ENCODE measurements around the gene RASA4B.
"Not testable (repeated sequence)": the region's sequence is repeated elsewhere in the genome, so short reads cannot be mapped to it uniquely, and the experiment has no call there.

Gene RASA4B

DNA sequence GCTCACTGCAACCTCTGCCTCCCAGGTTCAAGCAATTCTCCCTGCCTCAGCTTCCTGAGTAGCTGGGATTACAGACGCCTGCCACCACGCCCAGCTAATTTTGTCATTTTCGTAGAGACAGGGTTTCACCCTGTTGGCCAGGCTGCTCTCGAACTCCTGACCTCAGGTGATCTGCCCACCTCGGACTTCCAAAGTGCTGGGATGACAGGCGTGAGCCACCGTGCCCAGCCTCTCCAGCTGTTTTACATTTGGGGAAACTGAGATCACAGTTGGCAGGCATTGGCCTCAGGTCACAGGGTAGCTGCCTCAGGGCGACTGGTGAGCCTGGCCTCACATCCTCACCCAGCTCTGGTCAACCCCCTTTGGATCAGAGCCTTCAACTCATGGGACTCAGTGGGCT lies 7.0 kb downstream of the RASA4B start:
- not testable (repeated sequence) for DNase-seq

DNA sequence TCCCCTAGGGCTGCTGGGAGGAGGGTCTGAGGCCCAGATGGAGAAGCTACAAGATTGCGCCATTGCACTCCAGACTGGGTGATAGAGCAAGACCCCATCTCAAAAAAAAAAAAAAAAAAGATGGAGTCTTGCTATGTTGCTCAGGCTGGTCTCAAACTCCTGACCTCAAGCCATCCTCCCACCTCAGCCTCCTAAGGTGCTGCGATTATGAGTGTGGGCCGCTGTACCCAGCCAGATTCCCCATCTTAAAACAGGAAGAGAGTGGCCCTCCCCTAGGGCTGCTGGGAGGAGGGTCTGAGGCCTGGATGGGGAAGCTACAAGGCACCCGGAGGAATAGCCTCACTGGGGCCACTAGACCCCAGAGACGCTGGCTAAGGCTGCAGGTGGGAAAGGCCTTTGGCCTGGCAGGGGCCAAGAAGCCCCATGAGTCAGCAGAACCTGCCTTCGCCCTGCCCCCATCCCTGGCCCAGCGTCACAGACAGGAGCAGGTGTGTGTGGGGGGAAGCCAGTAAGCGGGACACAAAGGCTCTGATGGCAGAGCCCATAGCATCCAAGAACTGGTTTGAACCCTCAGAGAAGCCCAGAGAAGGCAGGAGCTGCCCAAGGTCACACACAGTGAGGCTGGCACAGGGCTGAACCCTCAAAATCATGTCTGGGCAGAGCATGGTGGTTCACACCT lies 10.0 kb downstream of the RASA4B start:
- peak; percentile 49 for DNase-seq

DNA sequence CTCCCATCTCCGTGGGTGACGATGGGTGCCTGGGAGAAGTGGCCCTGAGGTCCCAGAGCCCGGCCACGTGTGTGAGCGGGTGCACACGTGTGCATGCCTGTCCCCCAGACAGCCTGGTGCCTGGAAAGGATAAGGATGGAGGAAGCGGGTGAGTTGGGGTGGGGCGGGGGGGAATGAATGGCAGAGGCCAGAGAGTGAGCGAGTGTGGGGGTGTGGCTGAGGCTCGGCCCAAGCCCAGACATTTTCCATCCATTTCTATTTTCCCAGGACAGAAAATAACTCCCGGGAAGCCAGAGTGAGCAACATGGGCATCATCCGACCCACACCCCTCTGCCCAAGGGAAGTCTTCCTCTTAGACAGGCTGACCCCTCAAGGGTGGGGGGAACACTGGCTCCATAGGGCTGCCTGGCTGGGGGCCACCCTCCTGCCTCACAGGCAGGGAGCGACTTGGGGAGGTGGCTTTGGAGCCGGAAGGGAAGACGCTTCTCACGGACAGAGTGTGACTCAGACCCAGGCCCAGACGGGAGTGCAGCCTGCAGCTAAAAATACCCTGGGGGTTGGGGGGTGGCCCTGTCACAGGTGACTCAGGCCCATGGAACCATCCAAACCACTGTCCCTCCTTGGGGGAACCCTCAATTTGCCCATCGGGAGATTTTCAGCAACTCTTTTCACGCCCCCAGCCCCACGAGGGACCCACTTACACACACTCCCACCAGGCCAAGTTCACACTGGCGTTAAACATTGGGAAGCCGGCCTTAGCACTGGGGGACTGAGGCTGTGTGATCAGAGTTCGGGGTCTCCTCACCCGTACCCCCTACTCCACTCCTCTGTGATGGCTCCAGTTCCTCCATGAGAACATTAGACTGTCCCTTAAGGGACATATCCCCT lies 12.0 kb downstream of the RASA4B start:
- DNase-seq = peak; percentile 52

DNA sequence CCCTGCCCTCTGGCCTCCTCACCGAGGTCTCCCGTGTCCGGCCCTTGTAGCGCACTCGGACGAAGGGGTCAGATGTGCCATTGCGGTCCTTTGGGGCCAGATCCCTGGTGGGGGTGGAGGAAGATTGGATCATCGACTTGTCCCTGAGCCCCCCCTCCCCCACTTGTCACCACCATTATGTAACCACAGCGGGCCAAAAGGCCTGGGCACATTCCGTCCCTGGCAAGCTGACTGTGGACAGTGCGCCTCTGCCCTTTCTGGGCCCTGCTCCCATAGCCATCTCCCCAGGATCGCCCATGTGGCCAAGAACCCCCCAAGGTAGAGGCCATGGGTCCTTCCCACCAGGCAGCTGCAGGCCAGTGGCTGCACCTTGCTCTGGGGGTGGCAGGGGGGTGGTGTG lies 14.4 kb downstream of the RASA4B start:
- not testable (repeated sequence) for DNase-seq

DNA sequence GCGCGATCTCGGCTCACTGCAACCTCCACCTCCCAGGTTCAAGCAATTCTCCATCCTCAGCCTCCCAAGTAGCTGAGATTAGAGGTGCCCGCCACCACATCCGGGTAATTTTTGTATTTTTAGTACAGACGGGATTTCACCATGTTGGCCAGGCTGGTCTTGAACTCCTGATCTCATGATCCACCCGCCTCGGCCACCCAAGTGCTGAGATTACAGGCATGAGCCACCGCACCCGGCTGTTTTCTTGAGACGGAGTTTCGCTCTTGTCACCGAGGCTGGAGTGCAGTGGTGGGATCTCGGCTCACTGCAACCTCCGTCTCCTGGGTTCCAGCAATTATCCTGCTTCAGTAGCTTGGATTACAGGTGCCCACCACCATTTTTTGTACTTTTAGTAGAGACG lies 19.3 kb downstream of the RASA4B start:
- not testable (repeated sequence) for DNase-seq

DNA sequence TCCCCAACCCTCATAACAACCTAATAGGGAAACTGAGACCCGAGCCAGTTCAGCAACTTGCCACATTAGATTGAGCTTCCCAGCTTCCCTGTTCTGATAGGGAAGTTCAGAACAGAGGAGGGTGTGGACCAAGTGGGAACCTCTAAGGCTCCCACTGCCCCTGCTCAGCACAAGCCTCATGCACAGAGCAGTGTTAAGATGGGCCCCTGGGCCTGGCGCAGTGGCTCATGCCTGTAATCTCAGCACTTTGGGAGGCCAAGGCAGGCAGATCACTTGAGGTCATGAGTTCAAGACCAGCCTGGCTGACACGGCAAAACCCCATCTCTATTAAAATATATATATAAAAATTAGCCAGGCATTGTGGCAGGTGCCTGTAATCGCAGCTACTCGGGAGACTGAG lies 20.3 kb downstream of the RASA4B start:
- DNase-seq = not testable (repeated sequence)

DNA sequence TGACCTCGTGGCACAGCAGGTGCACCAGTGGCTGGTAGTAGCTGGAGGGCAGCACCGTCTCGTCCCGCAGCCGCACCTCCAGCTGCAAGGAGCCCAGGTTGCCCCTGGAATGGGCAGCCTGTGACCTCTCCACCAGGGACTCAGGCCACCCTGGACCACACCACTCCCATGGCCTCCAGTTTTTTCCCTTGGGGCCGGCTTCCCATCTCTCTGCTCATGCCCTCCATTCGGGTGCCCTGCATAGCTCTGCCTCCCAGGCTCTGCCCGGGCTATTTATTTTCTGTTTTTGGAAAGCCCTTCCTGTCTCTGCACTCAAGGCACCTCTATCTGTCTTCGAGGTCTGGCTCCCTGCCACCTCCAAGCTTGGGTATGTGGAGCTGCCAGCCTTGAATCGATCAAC lies 20.7 kb downstream of the RASA4B start:
- DNase-seq = not testable (repeated sequence)

DNA sequence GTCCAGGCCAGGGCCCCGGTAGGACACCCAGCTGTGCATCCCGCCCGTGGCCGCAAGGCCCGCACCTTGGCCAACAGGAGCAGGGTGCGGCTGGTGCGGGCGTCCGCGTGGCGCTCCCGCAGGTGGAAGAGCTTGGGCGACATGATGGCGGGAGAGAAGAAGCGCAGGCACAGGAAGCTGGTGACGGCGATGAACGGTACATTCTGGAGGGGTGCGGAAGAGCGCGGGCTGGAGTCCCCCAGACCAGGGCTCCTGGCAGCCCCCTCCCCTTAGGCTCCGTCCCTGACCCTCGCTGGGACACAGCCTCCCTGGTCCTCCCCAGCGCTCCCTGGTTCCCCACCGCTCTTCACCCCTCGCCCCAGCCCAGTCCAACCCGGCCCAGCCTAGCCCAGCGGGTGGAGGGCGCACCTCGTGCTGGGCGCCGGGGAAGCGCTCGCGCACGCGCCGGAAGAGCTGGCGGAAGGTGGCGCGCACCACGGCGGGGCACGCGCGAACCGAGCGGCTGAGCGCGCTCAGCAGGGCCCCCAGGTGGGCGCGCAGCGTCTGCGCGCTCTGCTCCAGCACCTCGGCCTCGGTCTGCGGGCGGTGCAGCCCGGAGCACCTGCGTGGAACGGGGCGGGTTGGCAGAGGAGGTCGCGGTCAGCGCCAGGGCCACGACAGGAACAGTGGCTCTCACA lies 23.0 kb downstream of the RASA4B start:
- not testable (repeated sequence) for DNase-seq

DNA sequence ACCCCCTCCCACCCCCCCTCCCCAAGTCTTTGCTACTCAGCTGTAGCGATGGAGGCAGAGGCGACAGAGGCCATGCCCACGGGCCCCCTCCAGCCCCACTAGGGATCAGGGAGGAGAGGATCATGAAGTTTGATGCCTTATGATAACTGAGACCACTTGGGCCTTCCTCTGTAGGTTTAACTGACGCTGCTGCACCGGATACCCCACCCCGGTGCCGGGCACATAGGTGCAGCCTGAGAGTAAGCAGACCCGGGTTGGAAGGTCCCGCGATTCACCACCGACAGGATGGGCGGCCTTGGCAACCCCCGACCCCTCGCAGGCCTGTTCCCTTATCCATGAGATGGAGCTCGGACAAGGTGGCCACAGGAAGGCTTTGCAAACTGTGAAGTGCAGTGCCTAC lies 23.6 kb downstream of the RASA4B start:
- not testable (repeated sequence) for DNase-seq

DNA sequence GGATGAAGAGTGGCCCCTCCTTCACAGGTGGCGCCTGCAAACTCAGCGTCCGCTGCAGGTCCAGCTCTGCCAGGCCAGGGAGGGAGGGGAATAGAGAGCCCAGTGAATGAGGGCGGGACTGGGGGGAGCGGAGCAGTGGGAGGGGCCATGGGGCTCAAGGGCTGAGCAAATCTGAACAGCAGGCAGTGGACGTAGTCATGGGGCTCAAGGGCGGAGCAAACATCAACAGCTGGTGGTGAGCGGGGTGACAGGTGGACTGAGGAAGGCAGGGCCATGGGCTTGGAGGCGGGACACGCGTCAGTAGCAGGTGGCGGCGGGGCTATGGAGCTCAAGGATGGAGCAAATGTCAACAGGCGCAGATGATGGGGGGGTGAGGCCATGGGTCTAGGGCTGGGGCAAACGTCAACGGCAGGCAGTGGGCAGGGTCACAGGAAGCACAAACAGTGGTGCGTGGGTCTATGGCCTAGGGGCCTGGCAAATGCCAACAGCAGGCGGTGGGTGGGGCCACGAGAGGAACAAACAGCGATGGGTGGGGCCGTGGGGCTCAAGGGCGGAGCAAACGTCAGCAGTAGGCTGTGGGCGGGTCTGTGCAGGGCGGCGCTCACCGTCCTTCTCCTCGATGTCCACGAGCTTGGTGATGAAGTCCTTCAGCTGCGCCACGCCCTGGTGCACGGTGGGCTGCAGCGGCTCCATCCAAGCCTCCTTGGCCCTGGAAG lies 24.2 kb downstream of the RASA4B start:
- not testable (repeated sequence) for DNase-seq

DNA sequence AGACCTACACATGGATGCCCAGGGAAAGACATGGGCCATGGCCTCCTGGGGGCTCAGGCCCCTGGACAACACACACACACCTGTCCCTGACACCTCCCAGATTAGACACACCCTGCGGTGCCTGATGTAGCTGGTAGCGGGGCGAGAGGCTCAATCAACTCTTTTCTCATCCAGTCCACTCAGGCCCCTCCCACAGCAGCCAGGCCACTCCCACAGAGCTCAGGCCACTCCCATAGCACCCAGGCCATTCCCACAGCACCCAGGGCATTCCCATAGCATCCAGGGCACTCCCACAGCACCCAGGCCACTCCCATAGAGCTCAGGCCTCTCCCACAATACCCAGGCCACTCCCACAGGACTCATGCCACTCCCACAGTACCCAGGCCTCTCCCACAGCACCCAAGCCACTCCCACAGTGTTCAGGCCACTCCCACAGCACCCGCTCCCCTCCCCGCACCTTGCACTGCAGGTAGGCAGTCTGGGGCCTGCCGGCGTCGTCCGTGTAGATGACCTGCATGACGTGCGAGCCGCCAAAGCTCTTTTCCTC lies 27.0 kb downstream of the RASA4B start:
- DNase-seq = peak; percentile 82

DNA sequence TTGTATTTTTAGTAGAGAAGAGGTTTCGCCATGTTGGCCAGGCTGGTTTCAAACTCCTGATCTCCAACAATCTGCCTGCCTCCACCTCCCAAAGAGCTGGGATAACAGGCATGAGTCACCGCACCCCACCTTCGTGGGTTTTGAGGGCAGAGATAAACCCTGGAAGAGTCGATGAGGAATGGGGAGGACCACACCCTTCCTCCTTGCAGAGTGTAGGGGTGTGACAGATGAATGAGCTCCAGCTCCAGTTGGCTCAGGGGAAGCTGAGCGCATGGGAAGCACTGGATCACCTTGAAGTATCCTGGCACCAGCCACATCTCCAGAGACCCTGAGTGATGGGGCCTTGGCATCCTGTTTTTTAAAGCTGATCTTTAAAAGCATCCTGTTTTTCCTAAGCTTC lies 33.3 kb downstream of the RASA4B start:
- not testable (repeated sequence) for DNase-seq

DNA sequence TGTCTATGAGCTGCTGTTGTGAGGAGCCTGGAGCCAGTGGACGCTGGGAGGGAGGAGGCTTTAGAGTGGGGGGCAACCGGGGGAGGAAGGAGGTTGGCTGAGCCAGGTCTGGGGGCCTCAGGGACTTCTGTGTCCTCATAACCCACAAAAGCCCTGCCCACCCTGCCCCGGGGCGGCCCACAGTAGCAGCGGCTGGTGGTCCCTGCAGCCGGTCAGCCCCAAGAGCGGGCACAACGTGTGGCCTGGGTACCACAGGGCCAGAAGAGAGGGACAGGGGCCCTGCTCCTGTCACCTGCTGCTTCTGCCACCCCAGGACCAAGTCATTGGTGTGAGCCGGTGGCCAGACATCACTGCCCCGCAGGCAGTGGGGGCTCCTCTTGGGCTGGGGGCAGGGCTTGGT lies 35.6 kb downstream of the RASA4B start:
- not testable (repeated sequence) for DNase-seq

DNA sequence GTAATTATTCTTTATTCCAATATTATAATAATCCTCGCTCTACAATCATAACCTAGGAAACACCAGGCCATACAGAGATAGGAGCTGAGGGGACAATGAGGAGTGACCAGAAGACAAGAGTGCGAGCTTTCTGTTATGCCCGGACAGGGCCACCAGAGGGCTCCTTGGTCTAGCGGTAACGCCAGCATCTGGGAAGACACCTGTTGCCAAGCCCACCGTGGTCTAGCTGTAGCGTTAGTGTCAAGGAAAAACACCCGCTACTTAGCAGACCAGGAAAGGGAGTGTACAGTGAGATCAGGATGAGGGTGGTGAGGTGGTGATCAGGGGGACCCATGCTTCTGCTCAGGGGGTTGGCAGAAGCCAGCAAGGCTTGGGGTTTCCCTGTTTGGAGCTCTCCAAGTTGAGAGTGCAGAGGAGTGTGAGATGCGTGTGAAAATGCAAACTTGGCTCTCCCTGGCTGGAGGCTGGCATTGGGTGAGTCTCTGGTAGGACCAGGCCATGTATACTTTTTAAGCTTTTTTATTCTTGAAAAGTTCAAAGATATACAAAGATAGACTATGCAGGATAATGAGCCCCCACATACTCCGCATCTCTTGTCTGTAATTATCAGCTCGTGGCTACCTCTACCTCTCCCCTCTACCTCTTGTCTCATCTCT lies 37.5 kb downstream of the RASA4B start:
- peak; percentile 58 for DNase-seq

DNA sequence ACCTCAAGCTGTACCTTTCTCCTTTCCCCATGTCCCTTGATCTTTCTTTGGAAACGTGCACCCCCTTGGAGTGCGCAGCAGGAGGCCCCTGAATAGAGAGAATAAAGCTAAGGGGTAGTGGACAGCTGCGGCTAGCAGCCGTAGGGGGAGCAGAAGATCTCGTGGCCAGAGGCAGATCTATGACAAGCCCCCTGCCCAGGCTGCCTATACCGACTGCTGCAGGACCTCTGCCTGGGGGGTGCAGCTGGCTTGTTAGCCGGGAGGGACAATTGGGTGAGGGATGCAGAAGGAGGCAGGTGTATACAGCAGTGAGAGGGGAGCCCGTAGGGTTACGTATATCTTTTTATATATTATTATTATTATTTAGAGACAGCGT lies 38.4 kb downstream of the RASA4B start:
- DNase-seq = not testable (repeated sequence)

DNA sequence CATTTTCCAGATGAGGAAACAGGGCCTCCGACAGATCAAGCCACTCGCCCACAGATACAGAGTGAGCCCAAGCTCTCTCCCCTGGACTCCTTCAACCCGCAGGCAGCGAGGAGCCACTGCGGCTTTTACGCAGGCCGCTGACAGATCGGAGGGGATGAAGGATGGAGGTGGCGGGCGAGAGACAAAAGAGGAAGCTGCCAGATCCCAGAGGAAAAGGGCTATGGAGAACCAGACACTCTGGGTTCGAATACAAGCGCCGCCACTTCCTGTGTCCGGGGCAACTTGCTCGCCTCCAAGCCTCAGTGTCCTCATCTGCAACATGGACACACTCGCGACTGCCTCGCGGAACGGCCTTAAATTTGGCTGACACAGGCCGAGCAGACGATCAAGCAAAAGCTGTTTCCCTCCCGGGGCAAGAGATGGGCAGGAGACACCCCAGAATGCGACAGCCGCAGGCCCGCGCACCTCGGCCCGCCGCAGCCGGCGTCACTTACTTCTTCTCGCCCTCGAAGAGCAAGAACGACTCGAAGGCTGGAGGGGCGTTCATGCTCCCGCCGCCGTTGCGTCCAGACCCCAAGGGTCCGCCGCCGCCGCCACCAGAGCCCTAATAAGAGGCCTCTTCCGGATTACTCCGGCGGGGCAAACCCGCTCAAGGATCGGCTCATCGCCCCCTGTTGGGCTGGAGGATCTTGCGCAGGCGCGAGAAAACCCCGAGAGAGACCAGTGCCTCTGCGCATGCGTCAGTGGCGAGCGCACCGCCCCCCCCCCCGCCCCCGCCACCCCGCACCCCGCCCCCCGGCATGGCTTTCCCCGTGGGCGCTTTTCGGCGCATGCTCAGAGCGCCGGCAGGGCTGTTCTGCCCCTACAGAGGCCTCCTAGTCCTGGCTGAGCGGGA lies 39.0 kb downstream of the RASA4B start, which contains the start of gene POLR2J:
Gene POLR2J, minus strand, starts transcription at position 609 of the 895 bp plus-strand sequence. Its CDS starts 62 bp downstream, at position 547.
- peak; percentile 92 for DNase-seq

DNA sequence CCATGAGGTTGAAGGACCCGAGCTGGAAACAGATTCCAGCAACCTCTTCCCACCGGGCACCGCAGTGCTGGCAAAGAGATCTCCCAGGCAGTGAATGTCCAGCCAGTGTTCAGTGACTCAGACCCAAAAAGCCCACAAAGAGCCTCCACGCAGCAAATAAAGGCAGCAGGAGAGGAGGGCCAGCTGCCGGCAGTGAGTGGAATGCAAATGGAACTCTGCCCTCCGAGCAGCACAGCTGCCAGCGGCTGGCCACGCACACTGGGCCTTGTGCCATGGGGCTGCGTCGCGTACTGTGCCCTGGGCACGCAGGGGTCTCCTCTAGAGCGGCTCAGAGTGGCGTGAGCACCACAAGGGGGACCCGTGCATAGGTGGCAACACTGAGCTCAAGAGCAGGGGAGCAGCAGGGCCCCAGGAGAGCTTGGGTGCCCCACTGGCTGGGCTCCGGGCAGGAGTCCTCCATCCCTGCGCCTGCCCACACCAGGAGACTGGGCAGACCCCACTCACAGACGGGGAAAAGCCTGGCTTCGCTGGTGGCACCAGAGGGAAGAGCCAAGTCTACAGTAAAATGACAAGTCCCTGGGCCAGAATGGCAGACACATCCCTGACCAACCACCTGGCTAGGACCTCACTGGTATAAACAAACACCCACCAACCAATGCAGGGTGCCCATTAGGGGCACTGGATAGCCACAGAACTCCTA lies 42.7 kb downstream of the RASA4B start:
- DNase-seq = not testable (repeated sequence)

DNA sequence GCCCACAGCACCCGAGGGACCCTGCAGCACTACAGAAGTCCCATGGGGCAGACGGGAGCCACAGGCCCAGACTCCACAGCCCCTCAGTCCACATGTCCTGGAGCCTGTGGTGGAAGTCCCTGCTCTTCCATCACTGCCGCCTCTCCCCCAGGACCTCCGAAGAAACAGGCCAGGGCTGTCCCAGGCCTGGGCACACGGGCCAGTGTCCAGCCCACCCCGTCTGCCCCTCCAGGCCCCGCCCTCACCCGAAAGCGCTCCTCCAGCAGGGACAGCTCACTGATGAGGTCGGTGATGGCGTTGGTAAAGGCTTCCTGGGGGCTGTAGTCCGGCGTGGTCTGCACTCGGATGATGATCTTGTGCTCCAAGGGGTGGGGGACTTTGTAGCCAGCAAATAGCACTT lies 43.5 kb downstream of the RASA4B start:
- DNase-seq = not testable (repeated sequence)

DNA sequence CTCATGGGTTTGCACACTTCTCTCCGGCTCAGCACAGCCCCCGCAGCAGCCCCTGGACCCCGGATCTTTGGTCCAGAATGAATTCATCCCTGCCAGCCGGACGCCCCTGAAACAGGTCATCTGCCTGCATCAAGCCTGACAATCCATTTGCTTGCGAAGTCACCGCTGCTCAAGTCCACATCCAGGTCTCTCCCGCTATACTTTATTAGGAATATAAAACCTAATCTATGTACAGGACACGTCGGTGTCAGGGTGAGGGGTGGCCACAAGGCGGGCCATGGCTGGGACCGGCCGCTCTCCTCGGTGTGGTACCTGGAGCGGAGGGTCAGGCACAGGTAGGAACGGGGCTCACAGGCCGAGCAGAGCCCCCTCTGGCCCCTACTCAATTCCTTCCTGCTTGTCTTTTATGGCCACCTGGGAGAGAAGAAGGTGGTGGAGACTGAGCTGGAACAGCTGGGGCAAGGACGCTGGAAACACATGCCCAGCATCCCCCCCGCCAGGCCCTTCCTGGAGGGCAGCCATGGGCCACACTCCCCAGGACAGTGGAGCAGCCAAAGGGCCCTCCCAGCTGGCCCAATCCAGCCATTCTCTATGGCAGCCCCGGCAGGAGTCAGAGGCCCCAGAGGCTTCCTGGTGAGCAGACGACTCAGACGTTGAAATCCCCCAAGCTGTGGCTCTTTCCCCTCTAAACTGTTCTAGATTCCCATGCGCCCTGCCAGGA lies 44.1 kb downstream of the RASA4B start:
- DNase-seq = peak; percentile 49

Measured in activated CD8-positive, alpha-beta memory T cell treated with anti-CD3 and anti-CD28 coated beads, Interleukin-2, amount 50 U/mL, for 48 hours (primary cell).